GM23248 (cell line): ENCODE data around the gene SEPTIN5. TPM values are rescaled to one million over a fixed set of nuclear protein-coding genes. Genes with fewer than 3 reads are reported as not detected.

Experiments used
- DNase-seq: peaks from one replicate; pipeline ENCODE4 v3.0.0-alpha.2; 2015
- H2AFZ ChIP-seq: fragments of 200-600 bp; sonication (generic); 2 replicates; pipeline ENCODE4 v1.6.1; 2016; ENCODE audit warnings: antibody characterized with exemption
- H3F3A ChIP-seq: fragments of 200-600 bp; sonication (generic); 2 replicates; pipeline ENCODE4 v1.6.1; 2016; ENCODE audit warnings: mild to moderate bottlenecking, antibody characterized with exemption, mixed run types; ENCODE audit not compliant: insufficient read depth
- H3K27ac ChIP-seq: fragments of 200-600 bp; sonication (generic); 2 replicates; pipeline ENCODE4 v1.5.1; 2016; ENCODE audit warnings: mild to moderate bottlenecking
- H3K27me3 ChIP-seq: fragments of 200-600 bp; sonication (generic); replicated peaks from 2 replicates; pipeline ENCODE4 v1.6.1; 2016; ENCODE audit warnings: mild to moderate bottlenecking; ENCODE audit not compliant: insufficient read depth
- H3K36me3 ChIP-seq: fragments of 200-600 bp; sonication (generic); 2 replicates; pipeline ENCODE4 v1.6.1; 2016; ENCODE audit warnings: low read depth, mild to moderate bottlenecking
- H3K4me1 ChIP-seq: fragments of 200-600 bp; sonication (generic); 2 replicates; pipeline ENCODE4 v1.6.1; 2016; ENCODE audit warnings: mild to moderate bottlenecking; ENCODE audit not compliant: insufficient read depth
- H3K4me2 ChIP-seq: fragments of 200-600 bp; sonication (generic); one replicate; pipeline ENCODE4 v1.6.1; 2016; ENCODE audit warnings: mild to moderate bottlenecking; ENCODE audit not compliant: unreplicated experiment
- H3K4me3 ChIP-seq: fragments of 200-600 bp; sonication (generic); 2 replicates; pipeline ENCODE4 v1.5.1; 2016; ENCODE audit warnings: mild to moderate bottlenecking
- H3K79me2 ChIP-seq: fragments of 200-600 bp; sonication (generic); 2 replicates; pipeline ENCODE4 v1.6.1; 2016; ENCODE audit warnings: mild to moderate bottlenecking; ENCODE audit not compliant: insufficient read depth
- H3K9ac ChIP-seq: fragments of 200-600 bp; sonication (generic); 2 replicates; pipeline ENCODE4 v1.6.1; 2016; ENCODE audit warnings: mild to moderate bottlenecking
- H3K9me2 ChIP-seq: fragments of 200-600 bp; sonication (generic); 2 replicates; pipeline ENCODE4 v1.6.1; 2016; ENCODE audit warnings: mixed run types, mild to moderate bottlenecking, moderate library complexity; ENCODE audit not compliant: insufficient read depth
- H3K9me3 ChIP-seq: fragments of 200-600 bp; sonication (generic); one replicate; pipeline ENCODE4 v1.6.1; 2017; ENCODE audit warnings: low read depth
- H4K20me1 ChIP-seq: fragments of 200-600 bp; sonication (generic); 2 replicates; pipeline ENCODE4 v1.6.0; 2016; ENCODE audit not compliant: insufficient read depth
- EZH2 ChIP-seq: fragments of 200-600 bp; sonication (generic); IDR thresholded peaks from 2 replicates; pipeline ENCODE4 v1.6.1; 2018; ENCODE audit warnings: antibody characterized with exemption, mild to moderate bottlenecking; ENCODE audit not compliant: insufficient read depth, poor library complexity, severe bottlenecking
- EZH2phosphoT487 ChIP-seq: fragments of 200-600 bp; sonication (generic); IDR thresholded peaks from 2 replicates; pipeline ENCODE4 v1.6.1; 2018; ENCODE audit warnings: antibody characterized with exemption, moderate library complexity, mild to moderate bottlenecking, low read depth; ENCODE audit not compliant: insufficient read depth
- WGBS, 2 experiments: methylation state at CpG; one replicate each; pipeline ENCODE4 v1.1.6; 2015 to 2017; ENCODE audit warnings: low lambda C conversion rate in 2 of 2, low coverage in 1 of 2; ENCODE audit errors: missing lambda C conversion rate in 2 of 2; 5-methylcytosine and 5-hydroxymethylcytosine counted together
- in situ Hi-C: fragments of 300-500 bp; cut with MboI; formaldehyde crosslinking; loops from 2 replicates; pipeline ENCODE4 v1.15.0; 2020
- polyA plus RNA-seq: library from polyadenylated mRNA; unstranded; fragments of >200 nt; fragmentation: Nextera tagmentation; extraction: Ambion mirVana; gene quantifications from 2 replicates; pipeline ENCODE4 v1.2.1, GENCODE V29; 2016
- total RNA-seq: library from RNA; depleted of rRNA; stranded (reverse); fragments of >200 nt; shearing (Covaris generic); gene quantifications from 2 replicates; pipeline ENCODE4 v1.2.3, GENCODE V29; 2014

Gene SEPTIN5
- total and polyA plus RNA-seq, 2 experiments from 2014 or later, result 17.0 to 31.5 TPM

DNA sequence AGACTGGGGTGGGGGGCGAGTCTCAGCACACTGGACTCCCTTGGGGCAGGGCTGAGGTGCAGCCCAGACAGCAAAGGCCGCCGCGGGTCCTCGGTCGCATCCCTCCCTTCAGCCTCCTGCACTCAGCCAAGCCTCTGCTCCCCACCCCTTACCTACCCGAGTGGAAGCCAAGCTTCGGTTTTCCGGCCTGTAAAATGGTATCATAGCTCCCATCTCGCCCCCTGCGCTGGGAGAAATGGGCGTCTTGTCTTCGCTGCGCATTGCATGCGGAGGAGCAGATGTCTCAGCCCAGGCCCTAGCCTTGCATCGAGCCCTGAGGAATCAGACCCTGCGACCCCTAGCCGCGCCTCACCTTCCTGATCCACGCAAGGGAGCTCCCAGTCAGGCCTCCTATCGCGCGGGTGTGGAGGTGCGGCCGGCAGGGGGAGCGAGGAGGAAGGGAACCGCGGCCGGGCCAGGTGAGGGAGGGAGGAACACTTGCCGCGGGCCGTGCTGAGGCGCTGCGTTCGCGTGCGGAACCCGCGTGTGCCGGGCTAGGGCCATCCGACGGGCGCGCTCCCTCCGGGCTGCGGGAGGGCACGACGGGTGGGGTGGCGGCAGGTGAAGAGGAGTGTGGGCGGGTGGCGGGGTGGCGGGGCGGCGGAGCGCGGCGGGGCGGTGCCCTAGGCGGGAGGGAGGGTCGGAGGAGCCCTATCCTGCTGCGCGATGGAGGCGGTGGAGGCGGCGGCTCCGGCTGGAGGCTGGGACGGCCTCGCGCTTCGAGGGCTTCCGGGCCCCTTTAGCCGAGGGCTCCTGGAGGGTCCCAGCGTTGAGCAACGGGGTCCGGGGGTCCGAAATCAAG, 42.2 kb downstream of the SEPTIN5 start:
- Histone ChIP-seq H3K79me2 (0 out of 2 replicates have a peak, but pooled peaks cover under 1% of the 10 kb centered on the region), H3K36me3 (no peaks in the 10 kb centered on the region), H2AFZ (no peak overlapping the region), H4K20me1 (no peaks in the 10 kb centered on the region), H3K27me3 (peaks cover 25% of the 10 kb centered on the region; the same call in 1 of the 2 replicates), H3K4me2 (no peak overlapping the region), H3K9me3 (no peaks in the 10 kb centered on the region), H3F3A (0 out of 2 replicates have a peak, but pooled peaks cover 5% of the 10 kb centered on the region), H3K27ac (no peak overlapping the region), H3K9ac (no peak overlapping the region), H3K9me2 (no peaks in the 10 kb centered on the region), H3K4me1 (peaks cover 10% of the 10 kb centered on the region; the same call in 1 of the 2 replicates), H3K4me3 (no peak overlapping the region)
- TF ChIP-seq EZH2 (no peak), EZH2phosphoT487 (no peak)
- peak; percentile 61 for DNase-seq
- in situ Hi-C loops, result no loop called here
- 25% methylated on average over 41 to 74 of the region's 76 CpGs for WGBS, 2 experiments

DNA sequence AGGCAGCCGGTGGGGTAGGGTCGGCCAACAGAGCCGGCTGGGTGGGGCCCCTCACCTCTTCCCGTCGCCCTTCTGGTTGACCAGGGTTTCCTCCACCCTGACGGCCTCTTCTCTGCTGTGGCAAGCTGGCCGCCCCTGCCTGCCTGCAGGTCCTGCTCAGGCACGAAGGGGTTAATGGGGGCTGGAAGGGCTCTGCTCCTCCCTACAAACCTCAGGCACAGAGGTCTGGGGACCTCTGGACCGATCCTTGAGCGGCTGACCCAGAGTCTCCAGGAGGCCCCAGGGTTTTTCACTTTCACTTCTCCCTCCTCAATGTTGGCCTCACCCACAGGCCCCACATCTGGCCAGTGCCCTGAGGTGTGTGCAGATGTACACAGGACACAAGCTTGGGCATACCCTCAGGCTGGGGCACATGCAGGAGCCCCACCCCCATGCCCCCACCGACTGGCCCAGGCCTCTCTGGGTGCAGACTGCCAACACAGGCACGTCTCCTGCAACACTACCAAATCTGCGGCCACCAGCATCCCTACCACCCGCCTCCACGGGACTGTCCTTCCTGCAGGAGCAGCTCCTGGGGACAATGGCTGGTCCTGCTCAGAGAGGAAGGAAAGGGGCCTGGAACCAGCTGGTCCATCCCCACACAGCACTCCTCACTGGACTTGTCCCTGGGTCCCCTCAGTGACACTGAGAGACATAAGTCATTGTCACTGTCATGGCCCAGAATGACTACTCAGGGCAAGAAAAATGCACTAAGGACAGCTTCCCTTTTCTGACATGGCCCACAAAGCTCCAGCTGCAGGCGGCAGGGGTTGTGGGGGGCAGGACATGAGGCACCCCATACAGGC, 43.1 kb downstream of the SEPTIN5 start:
- Histone ChIP-seq H4K20me1 (no peaks in the 10 kb centered on the region), H3K4me3 (no peak overlapping the region), H3K27me3 (peaks cover 25% of the 10 kb centered on the region; the same call in 1 of the 2 replicates), H2AFZ (no peak overlapping the region), H3K4me1 (peaks cover 10% of the 10 kb centered on the region; the same call in 1 of the 2 replicates), H3K4me2 (no peak overlapping the region), H3F3A (0 out of 2 replicates have a peak, but pooled peaks cover 5% of the 10 kb centered on the region), H3K79me2 (peaks cover 9% of the 10 kb centered on the region), H3K27ac (no peak overlapping the region), H3K9me2 (no peaks in the 10 kb centered on the region), H3K36me3 (no peaks in the 10 kb centered on the region), H3K9me3 (no peaks in the 10 kb centered on the region), H3K9ac (no peak overlapping the region)
- WGBS, 2 experiments, result 60 to 67% methylated on average over 14 to 16 of the region's 16 CpGs
- no peak for DNase-seq
- no peak for TF ChIP-seq EZH2phosphoT487
- TF ChIP-seq EZH2, result no peak
- in situ Hi-C loops, result no loop called here

DNA sequence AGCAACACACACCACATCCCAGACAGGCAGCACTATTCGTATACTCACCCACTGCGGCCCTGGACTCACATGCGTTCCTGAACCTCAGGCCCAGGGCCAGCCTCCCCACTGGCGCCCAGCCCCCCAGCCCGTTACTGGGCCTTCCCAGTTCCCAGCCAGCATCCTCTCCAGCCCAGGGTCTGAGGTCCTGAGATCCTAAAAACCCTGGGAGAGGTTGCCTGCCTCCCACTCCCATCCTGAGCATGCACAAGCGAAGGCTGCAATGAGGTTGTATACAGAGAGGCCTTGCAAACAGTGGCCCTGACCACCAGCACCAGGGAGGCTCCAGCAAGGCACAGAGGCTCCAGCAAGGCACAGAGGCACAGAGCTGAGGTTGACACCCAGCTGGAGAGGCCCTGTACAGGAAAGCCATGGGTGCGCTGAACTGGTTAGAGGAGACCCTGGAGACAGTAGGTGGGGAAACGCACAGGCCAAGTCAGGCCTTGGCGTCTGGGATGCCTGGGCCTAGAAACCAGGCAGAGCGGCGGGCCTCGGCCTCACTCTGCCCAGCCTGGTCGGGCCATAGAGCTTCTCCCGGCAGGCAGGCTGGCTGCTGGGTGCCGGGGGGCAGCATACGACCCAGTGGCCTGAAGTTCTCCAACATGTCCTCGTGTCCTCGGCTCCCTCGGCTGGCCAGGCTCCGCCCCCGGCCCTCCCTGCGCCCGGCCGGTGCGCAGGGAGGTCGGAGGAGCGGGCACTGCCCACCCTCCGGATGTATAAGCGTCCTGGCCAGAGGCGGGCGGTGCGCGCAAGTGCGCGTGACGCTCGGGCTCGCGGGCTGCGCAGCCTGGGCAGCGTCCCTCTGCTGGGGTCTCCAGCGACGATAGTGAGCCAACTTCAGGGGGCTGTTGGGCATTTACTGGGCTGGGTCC, 43.9 kb downstream of the SEPTIN5 start:
- Histone ChIP-seq H2AFZ (no peak overlapping the region), H3K79me2 (peaks cover 18% of the 10 kb centered on the region), H3K4me3 (no peak overlapping the region), H3K9me2 (no peaks in the 10 kb centered on the region), H3F3A (0 out of 2 replicates have a peak, but pooled peaks cover 5% of the 10 kb centered on the region), H3K9me3 (no peaks in the 10 kb centered on the region), H3K9ac (no peak overlapping the region), H3K27ac (no peak overlapping the region), H4K20me1 (no peaks in the 10 kb centered on the region), H3K27me3 (peaks cover 25% of the 10 kb centered on the region; the same call in 1 of the 2 replicates), H3K36me3 (no peaks in the 10 kb centered on the region), H3K4me1 (peaks cover 10% of the 10 kb centered on the region; the same call in 1 of the 2 replicates), H3K4me2 (no peak overlapping the region)
- 90 to 93% methylated on average over 39 to 43 of the region's 43 CpGs for WGBS, 2 experiments
- in situ Hi-C loops, result no loop called here
- DNase-seq, result no peak
- TF ChIP-seq EZH2, result no peak
- TF ChIP-seq EZH2phosphoT487, result no peak
